SIG-M5 (cell line): Measurements from ENCODE around the gene GLIS2.

Source experiments
- DNase-seq: peaks from one replicate; lab custom pipeline; 2025; lab: John Stamatoyannopoulos, UW

The GLIS2 gene

GRCh38 chr16:4370151-4370550 is 54.3 kb downstream of the GLIS2 start:
- DNase-seq: no peak

GRCh38 chr16:4370570-4371356 is 54.9 kb downstream of the GLIS2 start:
- no peak for DNase-seq

- no peak for DNase-seq
Observed at GRCh38 chr16:4371357-4372000, 55.6 kb downstream of the GLIS2 start, which contains the start of gene VASN. Gene VASN (plus strand): TSS chr16:4371848. CDS start chr16:4380878, 9,030 bp downstream.

GRCh38 chr16:4372001-4372577 is 56.2 kb downstream of the GLIS2 start:
- DNase-seq: no peak

- DNase-seq: no peak
Observed at GRCh38 chr16:4372578-4373355, 56.9 kb downstream of the GLIS2 start.

- no peak for DNase-seq
Observed at GRCh38 chr16:4373356-4373908, 57.6 kb downstream of the GLIS2 start.

- no peak for DNase-seq
Observed at GRCh38 chr16:4373909-4374742, 58.3 kb downstream of the GLIS2 start.

GRCh38 chr16:4375717-4376116 is 59.9 kb downstream of the GLIS2 start:
- no peak for DNase-seq

GRCh38 chr16:4376126-4376892 is 60.4 kb downstream of the GLIS2 start:
- DNase-seq: no peak

- DNase-seq: no peak
Observed at GRCh38 chr16:4376893-4377572, 61.2 kb downstream of the GLIS2 start.

- no peak for DNase-seq
Observed at GRCh38 chr16:4377573-4378154, 61.8 kb downstream of the GLIS2 start.

- DNase-seq: no peak
Observed at GRCh38 chr16:4378161-4378666, 62.3 kb downstream of the GLIS2 start.

- DNase-seq: no peak
Observed at GRCh38 chr16:4378999-4379690, 63.3 kb downstream of the GLIS2 start.

GRCh38 chr16:4380119-4381063 is 64.5 kb downstream of the GLIS2 start:
- no peak for DNase-seq

- no peak for DNase-seq
Observed at GRCh38 chr16:4381072-4381934, 65.4 kb downstream of the GLIS2 start.
